GM21576 (cell line): ENCODE data around the gene BPIFB2.

Experiments
- ATAC-seq: cut with Tn5 transposase; IDR thresholded peaks from one replicate; pipeline ENCODE4 v1.9.1; 2021; ENCODE audit warnings: mild to moderate bottlenecking, moderate library complexity; ENCODE audit not compliant: unreplicated experiment

The BPIFB2 gene

GRCh38 chr20:33020278-33021161 lies 13.0 kb downstream of the BPIFB2 start:
- no peak for ATAC-seq

GRCh38 chr20:33021879-33022278 lies 14.4 kb downstream of the BPIFB2 start:
- ATAC-seq: no peak

GRCh38 chr20:33022289-33022688 lies 14.8 kb downstream of the BPIFB2 start:
- ATAC-seq: no peak

DNA sequence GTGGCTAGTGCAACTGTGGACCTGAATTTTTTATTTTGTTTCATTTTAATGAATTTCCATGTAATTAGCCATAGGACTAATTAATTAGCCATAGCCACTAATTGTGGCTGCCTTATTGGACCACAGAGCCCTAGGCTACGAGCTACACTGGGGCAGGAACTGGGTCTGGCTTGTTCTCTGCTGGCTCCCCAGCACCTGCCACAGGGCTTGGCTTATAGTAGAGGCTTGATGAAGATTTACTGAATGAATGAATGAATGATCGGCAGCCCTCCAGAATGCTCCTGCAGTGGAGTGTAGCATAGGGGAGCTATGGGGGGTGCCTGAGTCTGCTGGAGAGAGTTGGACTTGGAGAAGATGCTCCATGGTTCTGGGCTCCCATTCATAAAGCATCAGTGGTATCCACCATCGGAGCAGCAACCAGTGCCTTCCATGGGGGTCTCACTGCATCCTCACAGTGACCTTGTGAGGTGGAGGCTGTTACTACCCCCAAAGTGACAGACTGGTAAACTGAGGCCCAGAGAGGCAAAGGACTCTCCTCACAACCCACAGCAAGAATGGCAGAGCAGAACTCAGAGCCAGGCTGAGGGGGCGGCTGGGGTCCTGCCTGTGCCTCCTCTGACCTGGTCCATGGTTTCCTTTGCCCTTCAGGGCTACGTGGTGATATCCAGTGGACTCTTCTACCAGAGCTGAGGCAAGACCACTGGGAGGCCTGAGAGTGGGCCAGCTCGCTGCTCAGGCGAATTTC lies 15.4 kb downstream of the BPIFB2 start:
- no peak for ATAC-seq

DNA sequence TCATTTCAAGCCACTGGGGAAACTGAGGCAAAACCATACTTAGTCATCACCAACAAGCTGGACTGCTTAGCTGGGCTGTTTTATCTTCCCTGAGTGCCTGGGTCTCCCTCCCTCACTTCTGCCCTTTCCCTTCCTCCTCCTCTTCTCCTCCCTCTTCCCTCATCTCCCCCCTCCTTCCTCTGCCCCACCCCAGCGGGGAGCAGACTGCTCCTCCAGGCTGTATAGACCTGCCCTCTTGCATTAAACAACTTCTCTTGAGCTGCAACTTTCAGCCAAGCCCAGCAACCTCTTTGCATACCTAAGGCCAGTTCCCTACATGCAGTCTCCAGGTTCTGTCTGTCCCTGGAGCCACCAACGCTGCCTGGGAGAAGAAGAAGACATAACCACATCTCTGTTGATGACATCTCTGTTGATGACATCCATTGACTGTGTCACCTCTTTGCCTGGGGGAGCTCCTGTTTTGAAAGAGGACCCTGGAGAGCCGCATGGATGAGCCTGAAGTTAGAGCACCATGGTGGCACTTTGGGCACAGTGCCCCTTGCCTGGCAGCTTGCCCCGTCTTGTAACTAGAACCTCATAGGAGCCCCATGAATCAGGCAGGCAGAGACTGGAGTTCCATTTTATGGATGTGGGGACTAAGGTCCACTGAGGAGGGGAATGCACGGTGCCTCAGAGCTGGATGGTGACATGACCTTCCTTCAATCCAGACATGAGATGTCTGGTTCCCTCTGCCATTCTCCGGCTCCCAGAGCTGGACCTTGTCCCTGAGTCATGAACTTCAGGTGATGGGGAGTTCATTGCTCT lies 16.1 kb downstream of the BPIFB2 start:
- no peak for ATAC-seq

DNA sequence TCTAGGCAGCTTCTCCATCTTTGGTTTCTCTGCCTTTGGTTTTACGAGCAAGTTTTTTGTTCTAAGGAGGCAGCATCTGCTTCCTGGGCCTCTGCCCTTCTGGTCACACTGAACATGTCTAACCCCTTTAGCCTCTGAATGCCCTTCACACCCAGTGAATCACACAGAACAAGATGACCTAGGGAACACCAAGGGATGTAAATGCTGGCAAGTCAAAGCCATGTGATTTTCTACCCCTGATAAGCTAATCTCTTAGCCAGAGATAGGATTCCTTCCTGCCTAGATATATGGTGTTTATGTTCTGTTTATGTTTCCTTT lies 16.7 kb downstream of the BPIFB2 start:
- ATAC-seq: no peak

GRCh38 chr20:33024609-33025317 lies 17.3 kb downstream of the BPIFB2 start:
- no peak for ATAC-seq

DNA sequence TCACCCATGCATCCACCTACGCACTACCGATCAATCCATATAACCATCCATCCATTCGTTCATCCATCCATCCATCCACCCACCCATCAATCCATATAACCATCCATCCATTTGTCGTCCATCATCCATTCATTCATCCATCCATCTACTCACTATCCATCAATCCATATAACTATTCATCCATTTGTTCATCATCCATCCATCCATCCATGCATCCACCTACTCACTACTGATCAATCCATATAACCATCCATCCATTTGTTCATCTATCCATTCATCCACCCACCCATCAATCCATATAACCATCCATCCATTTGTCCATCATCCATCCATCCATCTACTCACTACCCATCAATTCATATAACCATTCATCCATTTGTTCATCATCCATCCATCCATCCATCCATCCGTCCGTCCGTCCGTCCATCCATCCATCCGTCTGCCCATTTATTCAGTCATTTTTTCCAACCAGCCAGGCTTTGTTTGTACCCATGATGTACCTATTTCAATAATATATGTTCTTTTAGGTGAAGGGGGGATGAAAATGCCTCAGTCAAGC lies 17.9 kb downstream of the BPIFB2 start:
- no peak for ATAC-seq

DNA sequence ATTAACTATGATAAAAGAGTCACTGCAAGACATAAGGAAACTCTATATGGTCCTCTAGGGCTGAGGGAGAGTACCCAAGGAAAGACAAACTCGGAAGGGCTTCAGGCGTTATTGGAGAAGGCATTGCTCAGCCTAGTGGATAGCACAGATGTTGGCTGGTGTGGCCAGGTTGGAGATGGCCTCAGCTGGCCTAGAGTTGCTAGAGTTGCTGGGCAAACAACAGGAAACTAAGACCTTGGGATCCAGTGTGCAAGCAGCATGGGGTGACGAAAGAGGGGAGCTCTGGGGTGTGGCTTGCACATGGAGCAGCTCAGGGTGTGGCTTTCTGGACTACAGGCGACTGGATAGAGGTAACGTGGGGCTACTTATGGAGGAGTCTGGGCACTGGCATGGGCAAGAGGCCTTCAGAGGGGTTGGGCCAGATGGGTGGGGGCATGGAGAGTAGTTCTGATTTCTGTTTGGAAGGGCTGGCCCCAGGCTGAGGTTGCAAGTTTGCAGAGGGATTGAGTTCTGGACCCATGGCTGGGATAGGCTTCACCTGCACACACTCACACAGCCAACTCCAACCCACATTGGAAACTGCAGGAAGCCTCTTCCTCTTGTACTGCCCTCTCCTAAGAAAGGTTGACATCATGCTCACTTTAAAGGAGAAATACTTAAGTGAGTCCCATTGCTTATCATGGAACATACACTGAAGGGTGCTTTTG lies 18.7 kb downstream of the BPIFB2 start:
- ATAC-seq: no peak

DNA sequence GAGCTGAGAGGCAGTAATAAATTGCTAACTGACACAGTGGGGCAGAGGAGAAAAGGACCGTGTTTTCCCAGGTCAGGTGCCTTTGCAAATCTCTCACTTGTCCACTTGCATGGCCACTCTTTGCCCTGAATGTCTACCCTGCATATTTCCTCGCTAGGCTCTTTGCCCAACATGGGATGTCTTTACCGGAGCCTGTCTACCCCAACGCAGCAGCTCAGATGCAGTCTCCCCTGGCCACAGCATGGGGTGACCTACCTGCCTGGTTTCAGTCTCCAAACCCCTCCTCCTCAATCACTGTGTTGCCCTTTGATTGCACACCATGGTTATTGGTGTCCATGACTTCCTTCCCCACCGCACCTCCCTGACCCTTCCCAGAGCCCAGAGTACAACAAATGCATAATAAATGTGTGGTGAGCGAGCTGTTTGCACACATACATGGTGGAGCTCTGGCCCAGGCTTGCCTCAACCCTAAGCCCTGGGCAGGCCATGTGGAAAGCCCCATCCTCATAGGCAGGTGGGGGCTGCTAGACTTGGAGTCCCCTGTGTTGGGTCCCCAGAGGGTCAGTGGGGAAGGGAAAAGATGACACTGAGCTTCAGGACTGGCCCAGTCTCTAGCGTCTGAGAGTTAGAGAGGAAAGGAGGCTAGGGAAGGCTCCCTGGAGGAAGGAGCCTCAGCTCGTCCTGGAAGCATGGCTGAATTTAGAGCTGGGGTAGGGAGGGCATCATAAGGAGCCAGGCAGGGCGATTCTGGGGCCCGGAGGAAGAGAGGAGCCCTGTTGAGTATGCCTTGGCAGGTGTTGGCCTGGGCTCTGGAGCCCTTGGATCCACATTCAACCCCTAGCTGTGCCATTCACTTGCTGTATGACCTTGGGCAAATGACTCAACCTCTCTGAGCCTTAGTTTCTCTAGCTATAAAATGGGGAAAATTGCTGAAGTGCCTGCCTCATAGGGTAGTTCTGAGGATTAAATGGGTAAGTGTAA lies 19.6 kb downstream of the BPIFB2 start:
- ATAC-seq: no peak

GRCh38 chr20:33027769-33028751 lies 20.6 kb downstream of the BPIFB2 start:
- ATAC-seq: no peak

DNA sequence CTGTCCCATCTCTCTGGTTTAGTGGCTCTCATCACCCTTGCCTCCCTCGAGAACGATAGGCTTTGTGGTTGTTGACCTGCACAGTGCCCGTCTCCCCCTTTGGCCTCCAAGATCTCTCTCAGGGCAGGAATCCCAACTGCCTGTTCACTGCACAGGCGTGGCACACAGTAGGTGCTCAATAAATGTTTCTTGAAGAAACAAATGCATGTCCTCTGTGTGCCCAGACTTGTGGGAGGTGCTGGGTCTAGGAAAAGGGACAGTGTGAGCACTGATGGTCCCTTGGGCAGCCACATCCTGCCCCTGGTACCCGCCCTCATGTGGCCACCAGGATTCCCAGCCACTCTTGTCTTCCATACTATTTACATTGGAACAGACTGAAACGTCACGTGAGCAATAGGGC lies 21.4 kb downstream of the BPIFB2 start:
- no peak for ATAC-seq

DNA sequence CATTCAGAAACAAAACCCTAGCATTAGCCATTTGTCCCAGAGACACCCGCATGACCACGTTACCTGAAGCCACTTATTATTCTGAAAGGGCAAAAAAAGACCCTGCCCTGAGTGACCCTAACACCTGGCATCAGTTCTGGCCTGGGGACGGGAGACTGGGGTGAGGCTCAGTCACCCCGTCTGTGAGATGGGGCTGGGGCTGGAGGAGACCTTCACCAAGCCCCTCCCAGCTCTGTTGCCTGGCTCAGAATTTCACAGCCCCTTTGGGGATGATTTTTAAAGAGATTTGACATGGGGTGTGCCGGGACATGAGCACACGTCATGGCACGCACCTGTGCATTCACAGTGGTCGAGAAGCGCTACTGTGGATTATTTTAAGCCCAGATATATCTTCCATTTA lies 22.6 kb downstream of the BPIFB2 start:
- ATAC-seq: no peak

- ATAC-seq: no peak
These were observed 23.1 kb downstream of the BPIFB2 start for GRCh38 chr20:33030569-33030968.

DNA sequence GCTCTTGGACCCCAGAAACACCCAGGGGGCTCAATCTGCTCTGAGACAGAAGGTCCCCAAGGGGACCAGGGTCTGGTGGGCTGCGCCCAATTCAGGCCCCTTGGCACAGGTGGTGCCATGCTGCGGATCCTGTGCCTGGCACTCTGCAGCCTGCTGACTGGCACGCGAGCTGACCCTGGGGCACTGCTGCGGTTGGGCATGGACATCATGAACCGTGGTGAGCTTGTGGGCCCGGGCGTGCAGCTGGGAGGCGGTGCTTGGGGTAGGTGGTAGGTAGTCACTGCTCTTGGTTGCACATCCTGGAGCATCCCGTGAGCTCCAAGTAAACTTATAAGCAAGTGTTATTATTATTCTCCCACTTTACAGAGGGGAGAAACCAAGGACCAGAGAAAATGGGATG lies 24.0 kb downstream of the BPIFB2 start, which contains the start of gene BPIFB6:
Gene BPIFB6 (plus strand): TSS at position 118 of the 400 bp plus-strand sequence. CDS start 0 bp downstream, at position 118.
- ATAC-seq: no peak

DNA sequence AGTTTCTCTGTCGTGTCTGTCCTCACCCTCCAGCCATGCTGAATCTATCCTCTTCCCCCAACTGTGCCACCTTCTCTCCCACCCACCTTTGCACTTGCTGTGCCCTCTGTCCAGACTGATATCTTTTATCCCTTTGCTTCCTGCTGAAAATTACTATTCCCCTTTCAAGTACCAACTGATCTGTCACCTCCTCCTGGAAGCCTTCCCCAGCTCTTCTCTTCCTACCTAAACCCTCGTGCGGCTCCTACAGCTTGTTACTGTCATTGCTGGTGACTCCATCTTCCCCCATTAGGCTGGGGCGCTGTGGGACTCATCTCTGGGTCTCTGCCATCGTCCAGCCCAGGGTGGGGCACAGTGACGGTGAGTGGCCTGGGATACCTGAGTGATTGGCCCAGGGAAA lies 25.1 kb downstream of the BPIFB2 start:
- ATAC-seq: no peak

- ATAC-seq: no peak
These were observed 25.9 kb downstream of the BPIFB2 start for GRCh38 chr20:33033381-33033780.
